HepG2 (cell line): ENCODE measurements around the gene CA9.

ENCODE experiments used
- ATF6 ChIP-seq: sonication (generic); formaldehyde crosslinking; conservative IDR thresholded peaks from 2 replicates; pipeline ENCODE4 v1.4.0; 2020; ENCODE audit warnings: missing genetic modification reagents
- ATRX ChIP-seq: sonication (generic); formaldehyde crosslinking; IDR thresholded peaks from 2 replicates; pipeline ENCODE4 v1.4.0; 2020; ENCODE audit warnings: missing genetic modification reagents, borderline replicate concordance
- CTCF ChIP-seq: sonication (generic); formaldehyde crosslinking; IDR thresholded peaks from 2 replicates; pipeline ENCODE4 v1.5.0; 2020; ENCODE audit warnings: mild to moderate bottlenecking, missing genetic modification reagents, moderate library complexity
- EZH2 ChIP-seq: conservative IDR thresholded peaks from 2 replicates; pipeline ENCODE4 v1.6.1; 2012; ENCODE audit warnings: mild to moderate bottlenecking, low read depth, low read length, moderate library complexity
- HNRNPK ChIP-seq: fragments of 200-400 bp; formaldehyde crosslinking; IDR thresholded peaks from 2 replicates; pipeline ENCODE4 v1.6.1; 2018; ENCODE audit warnings: low read length, low read depth, moderate library complexity, mild to moderate bottlenecking; ENCODE audit not compliant: poor library complexity, severe bottlenecking
- JUN ChIP-seq: sonication (generic); formaldehyde crosslinking; IDR thresholded peaks from 2 replicates; pipeline ENCODE4 v1.4.0; 2020; ENCODE audit warnings: mild to moderate bottlenecking, missing genetic modification reagents
- KLF16 ChIP-seq, 2 experiments: sonication (generic) in 1 of 2; formaldehyde crosslinking in 1 of 2; IDR thresholded peaks; 2 replicates each; pipeline versions ENCODE4 v1.6.1 to v1.8.0; 2016 to 2023; ENCODE audit warnings: missing genetic modification reagents in 2 of 2, missing compliant biosample characterization in 1 of 2
- REST ChIP-seq, 2 experiments: IDR thresholded peaks; 2 replicates each; pipeline ENCODE4 v1.6.1; 2011 to 2012; ENCODE audit warnings: low read length in 2 of 2, borderline replicate concordance in 1 of 2, low read depth in 1 of 2, mild to moderate bottlenecking in 1 of 2, moderate library complexity in 1 of 2
- SMAD3 ChIP-seq: sonication (generic); formaldehyde crosslinking; IDR thresholded peaks from 2 replicates; pipeline ENCODE4 v1.4.0; 2020; ENCODE audit warnings: missing genetic modification reagents
- SP1 ChIP-seq, 2 experiments: fragments of 450-650 bp in 1 of 2; sonication (generic) in 1 of 2; formaldehyde crosslinking in 1 of 2; IDR thresholded peaks; 2 replicates each; pipeline versions ENCODE4 v1.4.0 to v1.6.1; 2016 to 2020; ENCODE audit warnings: missing genetic modification reagents in 1 of 2
- SRSF4 ChIP-seq: fragments of 200-400 bp; formaldehyde crosslinking; IDR thresholded peaks from one replicate; pipeline ENCODE4 v1.6.1; 2018; ENCODE audit warnings: mild to moderate bottlenecking, low read depth, low read length, moderate library complexity; ENCODE audit not compliant: poor library complexity, severe bottlenecking
- TAF15 ChIP-seq: fragments of 200-400 bp; formaldehyde crosslinking; IDR thresholded peaks from one replicate; pipeline ENCODE4 v1.6.1; 2018; ENCODE audit warnings: mild to moderate bottlenecking, low read depth, low read length; ENCODE audit not compliant: poor library complexity, severe bottlenecking
- ZNF18 ChIP-seq: sonication (generic); formaldehyde crosslinking; IDR thresholded peaks from 2 replicates; pipeline ENCODE4 v1.8.0; 2022; ENCODE audit warnings: mild to moderate bottlenecking, missing genetic modification reagents; ENCODE audit not compliant: insufficient replicate concordance
- ZXDC ChIP-seq: sonication (generic); formaldehyde crosslinking; IDR thresholded peaks from 2 replicates; pipeline ENCODE4 v1.5.0; 2020; ENCODE audit warnings: mild to moderate bottlenecking, missing genetic modification reagents

- TF ChIP-seq ATF6 (CRISPR knock-in tag) (no peak), JUN (no peak), CTCF (CRISPR knock-in tag) (no peak), ZNF18 (CRISPR knock-in tag) (no peak), SP1 (IDR thresholded peaks at IDR 0.05) (no peak), SP1 (CRISPR knock-in tag; IDR thresholded peaks at IDR 0.05) (no peak), ZXDC (CRISPR knock-in tag) (no peak), ATRX (CRISPR knock-in tag) (no peak), EZH2 (no peak), TAF15 (no peak), SRSF4 (no peak), KLF16 (CRISPR knock-in tag; IDR thresholded peaks at IDR 0.05) (no peak), REST (IDR thresholded peaks at IDR 0.05; ENCODE audit: borderline replicate concordance in 1 of 2, low read depth in 1 of 2, low read length in 2 of 2) (no peak), HNRNPK (no peak), SMAD3 (no peak)
Measured at GRCh38 chr9:35700031-35700430, 26.3 kb downstream of the CA9 start.
